HL-60 (cell line): ENCODE data around the gene SCYGR5.

Experiments used
- DNase-seq, 2 experiments: peaks; one replicate each; pipeline ENCODE4 v3.0.0-alpha.2; 2010 to 2020; ENCODE audit warnings: low read depth in 1 of 2, low spot score in 1 of 2
- H3K27ac ChIP-seq: fragments of 250-450 bp; sonication (Bioruptor Pico); replicated peaks from 2 replicates; pipeline ENCODE4 v1.5.1; 2020; ENCODE audit warnings: mild to moderate bottlenecking, moderate library complexity
- H3K27me3 ChIP-seq: fragments of 250-450 bp; sonication (Bioruptor Pico); 2 replicates; pipeline ENCODE4 v1.5.1; 2021; ENCODE audit warnings: mild to moderate bottlenecking, moderate library complexity; ENCODE audit not compliant: insufficient read depth, poor library complexity, severe bottlenecking
- H3K4me3 ChIP-seq: replicated peaks from 2 replicates; pipeline ENCODE4 v1.5.1; 2011; ENCODE audit warnings: mild to moderate bottlenecking, control low read depth, low read length; ENCODE audit not compliant: insufficient read depth
- CTCF ChIP-seq: IDR thresholded peaks from one replicate; pipeline ENCODE4 v1.5.1; 2011; ENCODE audit warnings: low read length, control low read depth, inconsistent platforms; ENCODE audit not compliant: insufficient read depth
- GABPA ChIP-seq: IDR thresholded peaks from 2 replicates; pipeline ENCODE4 v1.6.1; 2012; ENCODE audit warnings: low read depth
- POLR2AphosphoS5 ChIP-seq: IDR thresholded peaks from 2 replicates; pipeline ENCODE4 v1.6.1; 2012; ENCODE audit warnings: low read depth
- SPI1 ChIP-seq: IDR thresholded peaks from 2 replicates; pipeline ENCODE4 v1.6.1; 2012; ENCODE audit warnings: low read depth, mild to moderate bottlenecking, borderline replicate concordance
- TF ChIP-seq, protein P1 (sequence below): IDR thresholded peaks from 2 replicates; pipeline ENCODE4 v1.6.1; 2012; ENCODE audit warnings: low read depth; ENCODE audit not compliant: insufficient replicate concordance

Gene SCYGR5

DNA sequence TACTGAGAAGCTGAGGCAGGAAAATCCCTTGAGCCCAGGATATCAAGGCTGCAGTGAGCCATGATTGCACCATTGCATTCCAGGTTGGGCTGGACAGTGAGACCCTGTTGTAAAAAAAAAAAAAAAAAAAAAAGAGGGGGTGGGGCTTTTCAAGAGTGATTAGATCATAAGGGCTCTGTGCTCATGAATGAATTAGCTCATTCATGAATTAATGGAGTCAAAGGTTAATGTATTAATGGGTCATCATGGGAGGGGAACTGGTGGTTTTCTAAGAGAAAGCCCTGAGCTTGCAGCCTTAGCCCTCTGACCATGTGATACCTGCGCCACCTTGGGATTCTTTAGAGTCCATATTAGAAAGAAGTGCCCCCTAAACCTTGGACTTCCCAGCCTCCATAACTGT is 46.7 kb downstream of the SCYGR5 start:
- H3K4me3 ChIP-seq = no peak overlapping the region
- no peak overlapping the region for H3K27ac ChIP-seq
- TF ChIP-seq GABPA = no peak
- TF ChIP-seq CTCF = no peak
- no peak for TF ChIP-seq SPI1
- TF ChIP-seq, protein P1, sequence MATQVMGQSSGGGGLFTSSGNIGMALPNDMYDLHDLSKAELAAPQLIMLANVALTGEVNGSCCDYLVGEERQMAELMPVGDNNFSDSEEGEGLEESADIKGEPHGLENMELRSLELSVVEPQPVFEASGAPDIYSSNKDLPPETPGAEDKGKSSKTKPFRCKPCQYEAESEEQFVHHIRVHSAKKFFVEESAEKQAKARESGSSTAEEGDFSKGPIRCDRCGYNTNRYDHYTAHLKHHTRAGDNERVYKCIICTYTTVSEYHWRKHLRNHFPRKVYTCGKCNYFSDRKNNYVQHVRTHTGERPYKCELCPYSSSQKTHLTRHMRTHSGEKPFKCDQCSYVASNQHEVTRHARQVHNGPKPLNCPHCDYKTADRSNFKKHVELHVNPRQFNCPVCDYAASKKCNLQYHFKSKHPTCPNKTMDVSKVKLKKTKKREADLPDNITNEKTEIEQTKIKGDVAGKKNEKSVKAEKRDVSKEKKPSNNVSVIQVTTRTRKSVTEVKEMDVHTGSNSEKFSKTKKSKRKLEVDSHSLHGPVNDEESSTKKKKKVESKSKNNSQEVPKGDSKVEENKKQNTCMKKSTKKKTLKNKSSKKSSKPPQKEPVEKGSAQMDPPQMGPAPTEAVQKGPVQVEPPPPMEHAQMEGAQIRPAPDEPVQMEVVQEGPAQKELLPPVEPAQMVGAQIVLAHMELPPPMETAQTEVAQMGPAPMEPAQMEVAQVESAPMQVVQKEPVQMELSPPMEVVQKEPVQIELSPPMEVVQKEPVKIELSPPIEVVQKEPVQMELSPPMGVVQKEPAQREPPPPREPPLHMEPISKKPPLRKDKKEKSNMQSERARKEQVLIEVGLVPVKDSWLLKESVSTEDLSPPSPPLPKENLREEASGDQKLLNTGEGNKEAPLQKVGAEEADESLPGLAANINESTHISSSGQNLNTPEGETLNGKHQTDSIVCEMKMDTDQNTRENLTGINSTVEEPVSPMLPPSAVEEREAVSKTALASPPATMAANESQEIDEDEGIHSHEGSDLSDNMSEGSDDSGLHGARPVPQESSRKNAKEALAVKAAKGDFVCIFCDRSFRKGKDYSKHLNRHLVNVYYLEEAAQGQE = no peak
- TF ChIP-seq POLR2AphosphoS5 = no peak
- DNase-seq = no peak
- H3K27me3 ChIP-seq = no peaks in the 10 kb centered on the region

DNA sequence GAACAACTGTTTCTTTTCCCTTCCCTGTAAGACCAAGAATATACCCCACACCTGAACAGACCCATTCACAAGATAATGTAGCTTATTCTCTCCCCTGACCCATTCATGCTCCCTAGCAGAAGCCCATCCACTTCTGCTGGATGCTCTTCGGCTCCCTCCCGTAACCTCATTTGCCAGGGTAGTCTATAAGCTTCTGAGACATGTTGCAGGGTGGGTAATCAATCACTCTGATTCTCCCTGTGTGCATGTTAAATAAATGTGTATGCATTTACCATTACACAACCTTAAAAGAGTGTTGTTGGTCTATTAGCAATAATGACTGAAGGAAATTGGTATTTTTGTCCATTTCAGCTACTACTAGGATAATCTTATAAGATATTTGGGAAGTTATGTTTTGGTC is 49.9 kb downstream of the SCYGR5 start:
- Histone ChIP-seq H3K27ac (no peak overlapping the region), H3K4me3 (no peak overlapping the region), H3K27me3 (no peaks in the 10 kb centered on the region)
- TF ChIP-seq POLR2AphosphoS5 (no peak), SPI1 (no peak), CTCF (no peak), GABPA (no peak)
- TF ChIP-seq, protein P1 = no peak
- DNase-seq = no peak
